ENCODE measurements around the gene PTPRG.

Gene PTPRG

DNA sequence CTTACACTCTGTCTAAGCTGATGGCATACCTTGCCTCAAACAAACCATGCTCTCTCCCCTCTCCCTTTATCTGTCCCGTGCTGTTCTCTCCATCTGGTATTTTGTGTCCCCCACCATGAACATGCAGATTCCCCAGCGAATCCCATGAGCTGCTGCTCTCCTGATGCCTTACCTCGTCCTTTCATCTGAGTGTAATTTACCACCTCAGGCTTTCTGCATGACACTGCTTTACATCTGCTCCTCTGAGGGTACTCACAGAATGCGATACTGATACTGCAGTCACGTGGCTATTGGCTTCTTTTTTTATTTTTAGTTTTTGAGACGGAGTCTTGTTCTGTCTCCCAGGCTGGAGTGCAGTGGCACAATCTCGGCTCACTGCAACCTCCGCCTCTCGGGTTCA, 341.7 kb downstream of the PTPRG start:
- no peak for DNase-seq

DNA sequence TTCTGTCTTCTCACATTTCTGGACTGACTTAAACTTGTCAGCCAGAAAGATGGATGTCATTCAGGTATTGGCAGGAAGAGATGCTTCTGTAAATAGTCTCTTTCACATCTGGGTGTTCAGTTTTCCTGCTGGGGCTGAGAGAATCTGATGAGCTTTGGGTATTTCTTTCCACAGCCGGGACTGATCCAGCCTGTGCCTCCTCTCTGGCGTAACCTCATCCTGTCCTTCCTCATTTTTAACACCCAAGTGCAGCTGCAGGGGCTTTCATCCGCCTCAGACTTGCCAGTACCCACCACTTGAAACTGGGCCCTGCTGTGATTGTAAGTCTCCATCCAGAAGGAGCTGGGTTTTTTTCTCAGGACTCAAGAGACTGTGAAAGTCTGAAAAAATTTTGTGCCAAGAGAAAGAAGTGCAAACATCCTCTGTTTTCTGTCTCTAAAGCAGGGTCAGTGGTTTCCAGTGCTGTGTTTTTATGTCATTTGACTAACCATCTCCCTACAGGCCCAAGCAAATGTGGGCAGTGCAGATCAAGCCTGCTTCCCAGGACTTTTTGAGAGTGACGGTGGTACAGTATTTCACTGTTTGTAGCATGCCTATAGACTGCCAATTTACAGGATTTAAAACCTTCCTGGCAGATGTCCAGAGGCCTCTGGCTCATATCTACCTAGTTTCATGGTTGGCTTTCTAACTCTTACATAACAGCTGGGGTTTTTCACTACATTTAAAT, 342.7 kb downstream of the PTPRG start:
- no peak for DNase-seq

DNA sequence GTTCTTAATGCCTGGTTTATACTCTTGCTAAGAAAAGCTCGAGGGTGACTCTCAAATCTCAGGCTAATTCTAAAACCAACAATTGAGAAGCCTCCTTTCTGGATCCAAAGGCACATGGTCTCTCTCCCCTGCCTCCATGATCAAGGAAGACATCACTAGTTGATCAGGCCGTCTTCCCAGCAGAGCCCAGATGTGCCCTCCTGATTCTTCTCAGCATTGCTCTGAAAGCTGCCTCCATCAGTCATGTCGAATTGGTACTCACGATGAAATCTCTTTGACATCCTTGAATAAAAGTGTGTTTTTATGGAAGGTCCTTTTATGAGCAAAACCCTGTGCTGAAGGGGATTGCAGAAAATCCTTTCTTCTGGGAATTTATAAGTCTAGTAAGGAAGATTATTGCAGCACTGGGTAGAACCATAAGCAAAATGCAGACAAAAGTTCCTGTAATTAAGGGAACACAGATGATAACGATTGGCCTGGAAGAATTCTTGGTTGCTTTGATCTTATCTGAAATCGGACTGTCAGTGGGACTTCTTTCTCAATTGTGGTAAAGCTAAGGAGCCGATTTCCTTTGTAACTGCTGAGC, 345.9 kb downstream of the PTPRG start:
- DNase-seq, result no peak

DNA sequence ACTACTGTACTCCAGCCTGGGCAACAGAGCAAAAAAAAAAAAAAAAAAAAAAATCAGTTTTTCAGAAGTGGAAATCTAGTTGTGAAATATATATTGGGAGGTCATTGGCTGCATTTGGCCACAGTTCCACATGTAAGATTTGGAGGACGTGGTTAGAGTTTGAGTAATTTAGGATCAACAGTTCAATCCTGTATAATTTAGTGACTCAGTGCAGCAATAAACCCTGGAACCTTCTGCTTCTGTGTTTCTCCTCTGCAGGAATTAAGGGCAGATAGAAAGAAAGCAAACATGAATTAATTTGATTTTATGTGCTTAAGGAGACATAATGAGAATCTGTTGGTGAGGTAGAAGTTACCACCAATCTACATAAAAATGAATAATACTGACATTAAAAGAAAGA, 347.0 kb downstream of the PTPRG start:
- DNase-seq, result no peak

DNA sequence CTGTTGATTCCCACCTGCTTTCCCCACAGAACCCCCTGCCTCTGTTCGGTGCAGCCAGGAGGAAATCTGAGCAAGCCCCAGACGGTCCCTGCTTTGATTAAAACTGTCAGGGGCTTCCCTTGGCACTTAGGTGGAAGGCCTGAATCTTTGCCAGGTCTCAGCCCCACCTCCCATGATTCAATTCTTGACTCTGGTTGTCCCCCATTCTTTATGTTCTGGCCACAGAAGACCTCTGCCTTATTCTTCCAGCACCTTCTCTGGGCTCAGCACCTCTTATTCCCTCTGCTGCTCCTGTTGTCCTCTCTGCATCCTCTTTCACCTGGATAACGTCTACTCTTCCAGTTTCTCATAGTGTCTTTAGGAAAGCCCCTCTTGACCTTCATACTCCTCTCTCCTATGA, 349.4 kb downstream of the PTPRG start:
- DNase-seq, result no peak

DNA sequence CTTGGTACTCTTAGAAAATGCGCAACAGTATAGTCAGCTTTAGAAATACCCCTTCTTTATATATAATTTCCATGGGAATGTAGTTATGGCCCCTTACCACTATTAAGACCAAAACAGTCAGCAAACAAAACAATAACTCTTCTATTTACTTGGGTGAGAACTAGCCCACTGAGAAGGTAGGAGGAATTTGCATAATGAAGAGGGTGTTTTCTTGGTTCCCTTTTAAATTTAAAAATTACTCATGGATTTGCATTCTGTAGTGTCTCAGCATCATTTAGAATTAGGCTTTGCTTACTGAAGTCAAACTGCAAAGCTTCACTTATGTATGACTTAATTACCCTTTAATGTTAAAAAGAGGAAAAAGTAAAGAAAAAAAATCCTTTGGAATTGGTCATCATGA, 350.8 kb downstream of the PTPRG start:
- DNase-seq, result no peak

DNA sequence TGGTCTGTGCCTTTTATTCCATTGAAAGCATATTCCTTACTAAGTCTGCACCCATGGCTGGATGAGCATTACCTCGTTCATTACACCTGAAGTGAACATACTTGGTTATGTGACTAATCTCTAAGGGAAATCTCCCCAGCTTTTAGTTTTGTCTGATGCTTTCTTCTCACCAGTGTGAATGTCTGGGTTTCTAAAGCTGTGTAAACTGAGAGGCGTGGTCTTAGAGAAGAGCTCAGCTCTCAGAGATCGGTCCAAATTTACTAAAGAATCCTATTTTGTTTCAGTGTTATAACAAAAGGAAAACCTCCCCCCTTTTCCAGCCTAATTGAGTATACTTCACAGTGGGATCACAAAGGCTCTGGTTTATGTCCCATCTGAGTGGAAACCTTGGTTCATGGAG, 352.3 kb downstream of the PTPRG start:
- DNase-seq, result no peak

DNA sequence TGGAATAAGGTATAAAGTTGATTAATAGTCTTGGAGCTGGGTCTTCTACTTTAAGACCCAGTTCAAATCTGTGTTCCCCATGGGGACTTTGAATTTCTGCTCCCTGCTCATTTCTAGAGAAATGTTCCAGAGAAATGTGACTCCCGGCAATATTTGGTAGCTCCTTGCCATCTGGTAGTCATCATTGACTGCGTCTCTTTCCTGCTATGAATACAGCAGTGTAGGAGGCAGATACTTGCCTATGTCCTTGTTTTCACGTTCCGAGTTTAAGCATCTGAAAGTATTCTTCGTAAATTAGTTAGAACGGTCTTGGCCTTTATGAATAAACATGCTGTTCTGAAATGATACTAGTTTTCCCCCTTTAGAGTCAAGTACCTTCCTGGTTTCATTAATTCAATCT, 352.9 kb downstream of the PTPRG start:
- no peak for DNase-seq

DNA sequence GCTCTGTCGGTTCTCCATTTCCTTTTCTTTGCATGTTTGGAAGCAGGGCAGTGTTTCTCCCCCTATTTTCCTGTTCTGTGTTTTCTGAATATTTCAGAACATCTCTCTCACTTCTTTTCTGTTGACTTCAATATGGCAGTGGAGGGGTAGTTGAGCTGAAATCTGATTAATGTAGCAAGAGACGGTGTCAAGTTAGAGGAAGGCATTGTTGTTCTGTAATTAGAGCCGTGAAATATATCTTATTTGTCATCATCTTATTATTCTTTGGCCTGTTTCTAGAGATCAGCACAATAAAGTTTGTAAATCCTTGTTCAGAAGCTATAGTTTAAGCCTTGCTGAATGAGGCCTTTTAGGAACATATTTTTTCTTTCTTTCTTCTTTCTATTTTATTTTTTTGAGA, 353.9 kb downstream of the PTPRG start:
- DNase-seq, result no peak

DNA sequence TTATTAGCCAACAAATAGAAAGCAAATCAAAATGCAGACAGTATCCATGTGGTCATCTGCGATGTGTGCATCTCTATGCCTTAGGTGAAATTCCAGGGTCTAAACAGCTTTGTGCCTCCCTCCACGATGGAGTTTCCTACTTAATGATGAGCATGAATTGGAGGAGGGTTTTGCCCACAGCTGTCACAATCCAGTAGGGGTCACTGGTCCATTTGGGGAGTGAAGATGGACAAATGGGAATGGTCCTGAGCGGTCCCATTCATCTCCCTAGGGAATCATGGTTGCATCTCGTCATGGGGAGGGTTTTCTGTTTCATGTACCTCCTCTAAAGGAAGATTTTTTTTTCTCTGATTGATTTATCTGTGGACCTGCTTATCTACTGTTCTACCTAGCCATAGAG, 358.0 kb downstream of the PTPRG start:
- DNase-seq, result no peak

DNA sequence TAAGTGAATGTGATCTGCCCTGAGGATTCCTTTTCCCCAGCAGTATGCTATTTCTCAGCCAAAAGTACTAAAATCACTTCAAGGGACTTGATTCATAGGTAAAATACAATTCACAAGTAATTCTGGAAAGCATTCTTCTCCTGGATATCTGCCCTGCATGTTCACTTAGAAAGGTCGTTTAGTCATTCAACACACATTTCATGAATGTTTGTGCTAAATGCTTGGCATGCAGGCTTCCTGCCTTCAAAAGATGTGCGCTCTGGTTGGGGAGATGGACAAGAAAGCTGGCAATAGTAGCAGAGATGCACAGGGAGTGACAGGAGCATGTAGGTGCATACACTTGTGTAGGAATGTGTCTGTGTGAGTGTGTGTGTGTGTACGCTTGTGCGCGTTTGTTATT, 360.7 kb downstream of the PTPRG start:
- DNase-seq, result no peak

DNA sequence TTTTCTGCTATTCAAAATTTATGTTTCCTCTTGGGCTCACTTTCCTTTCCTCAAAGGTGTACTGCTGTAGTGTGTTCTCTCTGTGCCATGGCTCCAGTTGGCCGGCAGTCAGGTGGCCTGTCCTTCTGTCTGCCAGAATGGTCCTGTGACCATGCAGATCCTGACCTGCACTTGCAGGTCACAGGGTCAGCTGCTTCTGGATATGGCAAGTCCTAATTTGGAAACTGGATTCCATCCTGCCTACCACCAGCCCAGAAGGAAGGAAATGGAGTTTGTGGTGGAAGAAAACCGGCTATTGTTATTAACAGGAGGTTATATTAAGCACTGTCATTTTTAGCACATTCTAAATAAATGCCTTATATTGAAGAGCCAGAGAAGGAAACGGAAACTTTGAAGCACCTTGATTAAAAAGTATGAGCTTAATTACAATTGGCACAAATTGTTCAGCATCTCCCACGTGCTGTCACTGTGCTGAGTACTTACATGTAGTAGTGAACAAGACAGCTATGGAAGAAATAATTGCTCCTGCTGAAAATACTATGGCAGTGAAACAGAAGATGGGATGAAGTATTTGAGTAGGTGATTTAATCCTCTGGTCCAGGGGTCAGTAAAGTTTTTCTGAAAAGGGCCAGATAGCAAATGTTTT, 362.8 kb downstream of the PTPRG start:
- DNase-seq, result no peak

DNA sequence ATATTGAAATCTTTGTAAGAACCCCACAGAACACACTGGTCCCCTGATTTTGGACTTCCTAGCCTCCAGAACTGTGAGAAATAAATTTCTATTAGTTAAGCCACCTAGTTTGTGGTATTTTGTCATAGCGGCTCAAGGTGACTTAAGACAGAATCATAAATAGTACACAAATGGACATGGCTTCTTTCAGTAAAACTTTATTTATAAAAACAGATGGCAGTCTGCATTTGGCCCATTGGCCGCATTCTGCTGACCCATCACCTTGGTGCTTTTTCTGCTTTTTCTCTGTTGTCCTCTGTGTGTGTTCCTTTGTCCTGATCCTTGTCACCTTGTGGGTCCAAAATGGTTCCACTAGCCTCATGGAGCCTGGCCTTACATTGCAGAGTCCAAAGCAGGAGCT, 363.6 kb downstream of the PTPRG start:
- no peak for DNase-seq

DNA sequence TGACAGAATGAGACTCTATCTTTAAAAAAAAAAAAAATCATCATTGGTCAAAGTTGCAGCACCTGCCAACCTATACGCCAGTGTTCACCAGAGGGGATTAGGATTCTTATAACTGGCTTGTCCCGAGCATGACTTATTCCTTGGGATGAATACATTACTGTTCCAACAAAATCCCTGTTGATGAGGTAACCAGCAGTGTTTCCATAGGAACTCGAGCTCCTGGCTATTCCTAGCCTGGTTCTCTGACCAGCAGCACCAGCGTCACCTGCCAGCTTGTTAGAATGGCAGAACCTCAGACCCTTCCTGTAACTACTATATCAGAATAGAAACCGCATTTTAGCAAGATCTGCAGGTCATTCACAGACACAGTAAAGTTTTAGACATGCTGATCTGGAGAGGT, 364.4 kb downstream of the PTPRG start:
- DNase-seq, result no peak

DNA sequence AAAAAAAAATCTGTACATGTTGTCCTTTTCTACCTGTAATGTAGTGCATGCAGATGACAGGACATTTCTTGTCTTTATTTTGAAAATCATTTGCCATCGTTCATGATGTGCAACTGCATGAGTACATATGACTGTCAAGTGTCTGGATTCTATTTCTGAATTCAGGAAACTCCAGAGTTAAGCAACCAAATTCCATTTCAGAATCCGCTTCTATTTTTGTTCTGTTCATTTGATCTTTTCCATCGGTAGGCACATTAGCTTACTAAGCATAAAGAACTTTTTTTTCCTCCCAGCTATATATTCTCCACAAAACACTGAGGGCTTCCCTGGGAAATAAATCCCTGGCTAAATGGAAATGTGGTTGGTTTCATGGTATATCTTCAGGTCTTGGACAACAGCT, 365.6 kb downstream of the PTPRG start:
- no peak for DNase-seq

DNA sequence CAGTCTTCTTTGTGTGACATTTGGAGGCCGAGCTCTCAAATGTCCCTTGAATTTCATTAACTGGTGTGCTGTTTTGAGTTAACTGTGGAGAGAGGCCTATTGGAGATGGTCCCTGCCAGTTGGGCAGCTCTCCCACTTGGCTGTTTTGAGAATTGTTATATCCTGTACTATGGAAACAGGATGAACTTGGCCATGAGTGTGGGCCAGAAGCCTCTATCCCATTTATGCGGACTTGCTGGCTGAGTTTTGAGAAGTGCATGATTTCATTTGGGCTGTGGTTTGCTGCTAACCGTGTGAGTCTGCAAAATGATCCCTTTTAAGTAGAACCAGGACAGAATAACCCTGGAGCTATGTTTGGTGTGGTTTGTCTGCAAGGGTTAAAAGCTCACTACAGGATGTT, 366.0 kb downstream of the PTPRG start:
- DNase-seq, result no peak

DNA sequence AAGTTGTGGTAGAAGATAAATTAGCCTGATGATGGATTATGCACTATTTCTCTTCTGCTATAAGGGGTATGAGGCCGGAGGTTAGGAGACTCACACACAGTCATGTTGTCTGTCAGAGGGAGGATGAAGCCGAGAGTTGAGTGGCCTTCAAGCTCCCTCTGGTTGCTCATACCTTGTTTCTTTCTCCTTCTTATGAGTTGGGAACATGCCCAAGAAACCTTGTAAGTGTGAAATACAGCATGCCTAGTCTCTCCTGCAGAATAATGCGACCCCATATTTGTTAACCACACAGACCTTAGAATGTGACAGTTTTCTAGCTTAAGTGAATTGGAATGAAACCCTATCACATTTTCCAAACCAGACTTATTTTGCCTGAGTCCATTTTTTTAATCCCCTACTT, 366.7 kb downstream of the PTPRG start:
- no peak for DNase-seq

DNA sequence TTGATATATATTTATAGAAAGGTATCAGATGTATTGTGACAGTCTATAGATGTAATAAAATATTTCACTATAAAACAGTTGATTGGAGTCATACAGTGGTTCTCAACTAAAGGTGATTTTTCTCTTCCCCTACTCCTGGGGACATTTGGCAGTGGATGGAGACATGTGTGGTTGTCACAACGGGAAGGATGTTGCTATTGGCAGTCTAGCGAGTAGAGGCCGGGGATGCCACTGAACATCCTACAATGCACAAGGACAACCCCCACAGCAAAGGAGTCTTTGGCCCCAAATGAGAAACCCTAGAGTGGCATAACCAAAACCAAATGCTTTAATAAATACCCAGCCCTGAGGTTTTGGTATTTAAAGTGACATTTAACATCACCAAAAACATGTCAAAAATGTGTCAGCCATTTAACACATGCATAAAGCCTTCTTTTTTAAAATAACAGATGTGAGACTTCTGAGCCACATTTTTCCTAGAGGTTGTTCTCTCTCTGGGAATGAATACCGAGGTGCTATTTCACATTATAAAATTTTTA, 367.5 kb downstream of the PTPRG start:
- no peak for DNase-seq

DNA sequence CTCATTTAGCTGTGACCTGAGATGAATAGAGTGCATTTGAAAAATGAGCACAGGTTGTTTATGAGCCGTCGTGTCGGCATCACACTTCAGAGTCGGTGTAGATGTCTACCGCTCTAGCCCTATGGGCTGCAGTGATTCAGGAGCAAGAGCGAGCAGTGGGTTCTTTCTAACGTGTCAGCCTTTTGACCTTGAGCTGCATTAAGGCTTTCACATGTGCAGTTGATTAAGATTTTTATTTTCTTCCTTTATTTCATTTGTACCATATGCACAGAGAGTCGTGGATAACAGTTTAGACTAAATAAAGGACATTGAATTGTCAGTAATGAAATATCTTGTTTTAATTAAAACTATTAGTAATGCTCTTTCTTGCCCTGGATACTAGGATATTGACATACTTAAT, 368.2 kb downstream of the PTPRG start:
- no peak for DNase-seq

DNA sequence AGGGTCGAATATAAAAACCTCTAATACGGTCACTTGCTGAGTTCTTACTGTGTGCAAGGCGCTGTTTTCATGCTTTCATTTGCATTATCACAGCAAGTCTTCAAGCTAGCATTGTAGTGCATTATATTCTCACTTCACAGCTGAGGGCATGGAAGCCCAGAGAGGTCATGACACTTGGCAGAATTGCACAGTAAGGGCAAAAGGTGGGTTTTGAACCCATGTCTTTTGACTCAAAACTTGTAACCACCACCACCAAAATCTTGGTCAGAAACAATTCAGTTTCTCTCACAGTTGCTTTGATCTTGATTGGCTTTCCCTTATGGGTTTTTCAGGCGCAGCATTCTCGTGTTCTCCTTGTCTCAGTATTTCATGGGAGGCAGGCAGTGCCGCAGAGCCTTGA, 371.1 kb downstream of the PTPRG start:
- DNase-seq, result no peak

DNA sequence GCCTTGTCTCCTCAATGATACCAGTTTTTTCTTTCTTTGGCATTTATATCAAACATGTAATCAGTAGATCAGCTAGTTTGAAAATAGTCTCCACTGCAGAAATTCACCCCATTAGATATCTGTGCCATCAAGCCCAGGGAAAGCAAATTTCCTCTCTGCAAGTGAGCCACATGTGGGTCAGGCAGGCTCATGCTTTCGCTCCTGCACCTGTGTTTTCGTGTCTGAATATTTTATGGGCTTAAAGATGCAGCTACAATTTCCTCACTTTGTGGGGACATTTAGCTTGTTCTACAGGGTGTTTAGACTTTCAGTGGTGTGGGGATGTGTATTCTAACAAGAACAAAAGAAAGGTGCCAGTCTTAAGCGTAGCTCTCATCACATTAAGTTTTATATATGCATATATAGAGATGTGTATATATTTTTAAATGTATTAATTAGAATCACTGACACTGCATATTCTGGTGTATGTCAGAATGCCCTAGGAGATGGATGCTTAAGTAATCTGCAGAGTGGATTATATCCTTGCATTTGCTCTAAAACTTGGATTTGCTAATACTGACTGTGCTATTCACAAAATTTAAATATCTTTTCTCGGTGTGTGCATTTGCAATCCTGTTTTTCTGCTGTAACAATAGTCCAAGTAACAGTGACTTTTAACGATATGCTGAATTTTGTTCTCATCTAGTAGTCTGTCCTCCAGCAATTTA, 372.6 kb downstream of the PTPRG start:
- DNase-seq, result no peak

DNA sequence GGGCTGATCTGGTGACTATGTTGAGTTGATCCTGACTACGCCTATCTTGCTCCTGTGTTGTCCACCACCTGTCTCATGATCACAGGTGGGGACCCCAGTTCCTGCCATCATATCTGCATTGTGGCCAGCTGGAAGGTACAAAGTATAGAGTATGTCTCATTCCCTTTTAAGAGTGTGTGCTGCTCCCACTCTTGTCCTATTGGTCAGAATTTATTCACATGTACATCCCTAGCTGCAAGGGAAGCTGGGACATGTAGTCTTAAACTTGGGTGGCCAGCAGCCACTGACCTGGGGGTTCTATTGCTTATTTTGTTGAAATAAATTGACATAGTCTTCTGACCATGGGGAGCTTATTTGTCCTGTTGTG, 373.1 kb downstream of the PTPRG start:
- DNase-seq, result no peak

DNA sequence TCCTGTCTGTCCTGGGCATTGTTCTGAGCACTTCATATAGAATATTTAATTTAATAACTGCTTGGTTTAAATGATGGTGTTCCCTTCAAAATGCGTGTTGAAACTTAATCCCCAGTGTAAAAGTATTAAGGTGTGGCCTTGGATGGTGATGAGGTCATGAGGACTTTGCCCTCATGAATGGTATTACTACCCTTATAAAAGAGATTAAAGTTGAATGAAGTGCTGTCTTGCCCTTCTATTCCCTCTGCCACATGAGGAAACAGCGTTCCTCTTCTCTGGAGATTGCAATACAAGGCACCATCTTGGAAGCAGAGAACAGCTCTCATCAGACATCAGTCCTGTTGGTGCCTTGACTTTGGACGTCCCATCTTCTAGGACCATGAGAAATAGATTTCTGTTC, 374.4 kb downstream of the PTPRG start:
- no peak for DNase-seq
